Esophagus mucosa (tissue), 1 donor: ENCODE measurements around the gene ABITRAM. TPM values are rescaled to one million over a fixed set of nuclear protein-coding genes. Genes with fewer than 3 reads are reported as not detected.
"Not testable (repeated sequence)": the region's sequence is repeated elsewhere in the genome, so short reads cannot be mapped to it uniquely, and the experiment has no call there.

Experiments used
- ATAC-seq: fragments of 200-7000 bp; cut with Tn5 transposase; one replicate; pipeline ENCODE4 v1.9.1; 2020
- total RNA-seq: library from RNA; stranded (reverse); gene quantifications from one replicate; pipeline ENCODE4 v1.2.4, GENCODE V29; 2023
- donor health status: DM: yes; HTN: yes; CAD: no.

The ABITRAM gene, protein sequence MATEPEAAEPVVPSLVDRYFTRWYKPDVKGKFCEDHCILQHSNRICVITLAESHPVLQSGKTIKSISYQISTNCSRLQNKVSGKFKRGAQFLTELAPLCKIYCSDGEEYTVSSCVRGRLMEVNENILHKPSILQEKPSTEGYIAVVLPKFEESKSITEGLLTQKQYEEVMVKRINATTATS
- total RNA-seq, result 15.0 TPM

DNA sequence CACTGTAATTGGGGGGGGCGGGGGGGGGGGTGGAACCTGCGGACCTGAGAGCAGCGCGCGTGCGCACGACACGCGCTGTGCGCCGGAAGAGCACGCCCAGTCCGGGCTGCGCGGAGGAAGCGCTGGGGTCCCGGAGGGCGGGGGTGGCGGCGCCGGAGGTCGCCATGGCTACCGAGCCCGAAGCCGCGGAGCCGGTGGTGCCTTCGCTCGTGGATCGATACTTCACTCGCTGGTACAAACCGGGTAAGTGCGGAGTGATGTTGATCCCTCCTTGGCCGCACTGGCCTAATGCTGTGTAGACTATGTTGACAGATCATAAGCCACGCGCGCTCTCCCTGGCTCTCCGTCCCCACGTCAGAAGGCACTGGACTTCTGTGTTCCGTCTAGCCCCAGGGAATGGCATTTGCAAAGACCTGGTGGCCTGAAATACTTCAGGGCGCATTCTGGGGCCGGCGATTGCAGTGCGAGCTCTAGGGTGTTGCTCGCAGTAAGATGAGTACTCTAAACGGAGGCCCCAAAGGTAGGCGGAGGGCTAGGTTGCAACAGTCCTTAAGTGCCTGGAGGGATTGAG, at the start of gene ABITRAM:
Gene ABITRAM (plus strand): TSS at position 78 of the 571 bp plus-strand sequence. CDS start 87 bp downstream, at position 165.
- peak; percentile 87 for ATAC-seq

- ATAC-seq, result no peak
Observed at GRCh38 chr9:108884701-108885100, 49.5 kb upstream of the ABITRAM start.

GRCh38 chr9:108885643-108886348, 48.4 kb upstream of the ABITRAM start:
- peak; percentile 28 for ATAC-seq

DNA sequence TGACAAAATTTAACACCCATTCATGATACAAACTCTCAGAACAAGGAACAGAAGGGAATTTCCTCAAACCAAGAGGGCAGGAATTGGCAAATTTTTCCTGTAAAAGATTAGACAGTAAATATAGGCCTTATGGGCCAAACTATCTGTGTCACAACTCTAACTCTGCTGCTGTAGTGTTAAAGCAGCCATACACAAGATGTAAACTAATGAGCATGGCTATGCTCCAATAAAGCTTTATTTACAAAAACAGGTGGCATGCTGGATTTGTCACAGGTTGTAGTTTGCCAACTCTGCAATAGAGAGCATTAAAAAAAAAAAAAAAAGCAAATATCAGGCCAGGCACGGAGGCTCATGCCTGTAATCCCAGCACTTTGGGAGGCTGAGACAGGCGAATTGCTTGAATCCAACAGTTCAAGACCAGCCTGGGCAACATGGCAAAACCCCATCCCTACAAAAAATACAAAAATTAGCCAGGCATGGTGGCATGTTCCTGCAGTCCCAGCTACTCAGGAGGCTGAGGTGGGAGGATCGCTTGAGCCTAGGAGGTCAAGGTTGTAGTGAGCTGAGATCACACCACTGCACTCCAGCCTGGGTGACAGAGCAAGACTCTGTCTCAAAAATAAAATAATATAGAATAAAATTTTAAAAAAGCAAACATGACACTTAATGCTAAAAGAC, 47.5 kb upstream of the ABITRAM start:
- ATAC-seq, result not testable (repeated sequence)

DNA sequence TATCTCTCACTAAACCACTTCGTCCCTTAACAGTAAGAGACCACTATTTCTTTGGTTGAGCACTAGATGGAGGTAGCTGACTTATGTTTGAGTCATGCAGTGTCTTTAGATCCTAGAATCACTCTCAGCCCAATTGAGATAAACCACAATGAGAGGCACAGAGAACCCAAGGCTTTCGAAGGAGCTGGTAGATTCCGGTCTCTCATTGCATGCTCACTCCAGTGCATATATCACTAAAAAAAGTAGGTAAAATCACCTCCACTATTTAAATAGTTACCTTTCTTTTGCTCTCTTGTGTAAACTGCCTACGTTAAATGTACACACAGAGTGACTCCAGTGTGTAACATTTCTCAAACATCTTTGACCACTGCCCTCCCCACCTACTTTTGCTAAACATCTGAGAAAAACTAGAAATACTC, 44.5 kb upstream of the ABITRAM start:
- ATAC-seq, result no peak

DNA sequence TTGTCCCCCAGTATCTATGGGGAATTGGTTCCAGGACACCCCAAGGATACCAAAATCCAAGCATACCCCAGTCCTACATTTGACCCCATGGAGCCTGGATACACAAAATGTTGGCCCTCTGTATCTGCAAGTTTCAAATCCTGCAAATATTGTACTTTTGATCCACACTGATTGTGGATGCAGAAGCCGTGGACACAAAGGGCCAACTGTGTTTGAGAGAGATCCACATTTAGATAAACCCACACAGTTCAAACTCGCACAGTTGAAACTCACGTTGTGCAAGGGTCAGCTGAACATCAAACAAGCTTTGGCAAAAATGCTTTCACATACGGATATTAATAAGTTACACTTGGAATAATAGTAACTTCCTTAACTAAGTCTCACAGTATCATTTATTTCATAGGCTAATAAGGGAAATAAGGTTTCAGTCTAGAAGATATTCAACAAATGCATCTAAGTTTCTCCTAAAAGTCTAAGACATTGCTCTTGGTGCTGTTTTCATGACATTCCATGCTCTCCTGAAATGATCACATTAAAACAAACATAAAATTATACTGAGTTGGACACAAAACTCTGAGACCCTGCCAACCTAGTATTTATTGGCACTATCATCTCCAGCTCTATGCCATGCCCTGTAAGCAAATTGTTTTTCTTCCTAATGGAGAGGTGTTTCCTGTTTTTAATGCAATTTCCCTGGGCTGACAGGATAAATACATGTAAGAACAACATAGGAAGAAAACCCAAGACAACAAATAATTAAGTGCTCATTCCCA, 39.8 kb upstream of the ABITRAM start:
- no peak for ATAC-seq

DNA sequence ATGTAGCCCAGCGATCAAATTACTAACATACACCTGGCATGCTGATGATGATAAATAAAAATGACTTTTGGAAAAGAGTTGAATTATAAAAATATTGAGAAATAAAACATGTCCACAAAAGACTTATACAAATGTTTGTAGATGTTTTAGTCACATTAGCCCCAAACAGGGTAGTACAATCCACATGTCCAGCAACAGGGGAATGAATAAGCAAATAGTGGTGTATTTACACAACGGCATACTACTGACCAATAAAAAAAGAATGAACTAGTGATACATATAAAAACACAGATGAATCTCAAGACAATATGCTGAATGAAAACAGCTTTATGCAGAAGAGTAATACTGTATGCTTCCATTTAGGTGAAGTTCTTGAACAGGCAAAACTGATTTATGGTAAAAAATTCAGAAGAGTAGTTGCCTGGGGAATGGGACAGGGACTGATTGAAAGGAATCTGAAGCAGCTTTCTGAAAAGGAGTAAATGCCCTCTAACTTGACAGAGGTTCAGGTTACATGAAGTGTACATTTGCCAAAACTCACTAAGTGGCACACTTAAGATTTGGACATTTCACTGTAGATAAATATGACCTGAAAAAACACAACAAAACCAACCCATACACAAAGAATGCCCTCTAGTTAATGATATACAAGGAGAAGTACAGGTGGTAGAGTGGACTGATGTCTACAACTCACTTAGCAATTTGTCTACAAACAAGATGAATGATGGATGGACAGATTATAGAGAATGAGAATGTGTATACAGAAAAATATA, 36.7 kb upstream of the ABITRAM start:
- ATAC-seq, result no peak

- ATAC-seq, result not testable (repeated sequence)
Observed at GRCh38 chr9:108899023-108899695, 35.0 kb upstream of the ABITRAM start.

GRCh38 chr9:108900176-108900575, 34.0 kb upstream of the ABITRAM start:
- ATAC-seq, result no peak

DNA sequence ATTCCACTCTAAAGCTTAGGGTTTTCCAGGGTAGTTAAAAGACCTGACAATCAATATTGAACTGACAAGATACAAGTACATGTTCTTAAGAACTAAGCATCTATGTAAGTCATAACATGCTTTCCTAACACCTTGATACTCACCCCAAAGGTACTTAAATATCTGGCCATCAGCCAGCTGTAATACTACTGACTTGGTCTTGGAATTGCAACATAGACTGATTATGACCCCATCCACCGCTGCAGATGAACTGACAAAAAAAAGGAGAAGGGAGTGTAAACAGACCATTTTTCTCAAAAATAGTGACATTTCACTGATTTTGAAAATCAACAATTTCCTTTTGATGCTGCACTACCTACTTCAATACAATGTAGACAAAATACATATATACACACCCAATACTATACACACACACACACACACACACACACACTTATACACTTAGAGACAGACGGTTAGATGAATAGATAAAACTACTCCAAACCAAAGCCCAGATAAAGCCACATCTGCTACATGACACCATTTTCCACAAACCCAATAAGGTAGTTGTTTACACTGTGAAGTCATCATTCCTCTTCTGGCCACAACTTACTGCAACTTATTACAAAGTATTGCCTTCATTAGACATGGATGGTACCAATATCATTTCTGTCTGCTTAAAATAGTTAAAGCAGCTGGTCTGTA, 30.6 kb upstream of the ABITRAM start:
- no peak for ATAC-seq

- ATAC-seq, result no peak
Observed at GRCh38 chr9:108904161-108904560, 30.0 kb upstream of the ABITRAM start.

GRCh38 chr9:108905494-108905893, 28.7 kb upstream of the ABITRAM start:
- ATAC-seq, result no peak

DNA sequence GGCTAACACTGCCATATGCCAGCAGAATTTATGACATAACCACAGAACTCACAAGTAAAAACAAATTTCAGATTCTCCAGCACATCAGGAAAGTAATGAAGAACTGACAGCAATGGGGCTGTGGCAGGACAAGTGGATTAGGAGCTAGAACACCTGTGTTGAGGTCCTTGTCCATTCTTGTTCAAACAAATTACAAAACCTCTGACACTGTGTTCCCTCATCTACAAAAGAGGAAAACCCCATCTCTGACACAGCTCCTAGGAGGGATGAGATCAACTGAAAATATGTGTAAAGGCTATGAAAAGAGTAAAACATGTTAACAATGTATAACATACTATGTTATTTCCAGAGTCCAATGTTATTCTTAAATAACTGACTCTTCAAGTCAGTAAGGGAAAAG, 23.8 kb upstream of the ABITRAM start:
- ATAC-seq, result no peak

DNA sequence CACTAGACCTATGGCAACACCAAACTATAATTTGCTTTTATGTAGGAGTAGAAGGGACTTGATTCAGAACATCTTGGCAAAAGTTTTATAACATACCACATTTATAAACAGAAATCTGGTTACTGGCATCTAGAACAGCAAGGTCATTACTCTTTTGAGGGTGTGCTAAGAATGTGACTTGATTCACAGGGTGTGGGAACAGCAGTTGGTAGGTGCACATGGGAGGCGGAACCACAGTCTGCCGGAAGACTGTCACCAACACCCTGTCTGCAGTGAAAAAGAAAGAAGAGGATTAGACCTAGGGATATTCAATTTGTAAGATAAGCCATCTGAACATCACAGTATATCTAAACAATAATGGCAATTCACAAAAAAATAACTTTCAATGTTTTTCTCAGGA, 23.3 kb upstream of the ABITRAM start:
- peak; percentile 57 for ATAC-seq

- ATAC-seq, result no peak
Observed at GRCh38 chr9:108911820-108912219, 22.4 kb upstream of the ABITRAM start.

DNA sequence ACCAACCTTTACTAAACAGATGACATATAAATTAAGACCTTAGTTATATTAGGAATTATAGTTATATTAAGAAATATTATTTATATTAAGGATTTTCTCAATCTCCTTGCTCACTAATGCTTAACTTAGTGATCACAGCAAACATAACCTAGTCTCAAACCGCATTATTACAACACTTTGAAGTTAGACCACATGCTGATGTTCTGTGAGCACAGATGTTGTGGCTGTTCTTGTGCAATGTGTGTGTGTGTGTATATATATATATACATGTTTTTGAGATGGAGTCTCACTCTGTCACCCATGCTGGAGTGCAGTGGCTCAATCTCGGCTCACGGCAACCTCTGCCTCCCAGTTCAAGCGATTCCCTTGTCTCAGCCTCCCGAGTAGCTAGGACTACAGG, 20.8 kb upstream of the ABITRAM start:
- no peak for ATAC-seq

GRCh38 chr9:108919517-108919916, 14.7 kb upstream of the ABITRAM start:
- ATAC-seq, result peak; percentile 43

- ATAC-seq, result not testable (repeated sequence)
Observed at GRCh38 chr9:108920401-108920800, 13.8 kb upstream of the ABITRAM start.

DNA sequence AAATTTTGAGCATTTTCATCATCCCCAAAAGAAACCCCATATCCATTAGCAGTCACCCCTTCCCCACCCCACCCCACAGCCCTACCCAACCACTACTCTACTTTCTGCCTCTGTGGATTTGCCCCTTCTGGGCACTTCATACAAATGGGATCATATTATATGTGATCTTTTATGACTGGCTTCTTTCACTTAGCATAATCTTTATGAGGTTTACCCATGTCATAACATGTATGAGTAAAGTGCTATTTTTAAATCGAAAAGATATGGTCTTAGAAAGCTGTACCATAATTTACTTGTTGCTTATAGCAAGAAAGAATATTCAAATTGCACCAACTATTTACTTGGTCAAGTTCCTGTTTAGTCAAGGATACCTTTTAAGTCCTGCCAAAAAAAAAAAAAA, 13.0 kb upstream of the ABITRAM start:
- ATAC-seq, result no peak

DNA sequence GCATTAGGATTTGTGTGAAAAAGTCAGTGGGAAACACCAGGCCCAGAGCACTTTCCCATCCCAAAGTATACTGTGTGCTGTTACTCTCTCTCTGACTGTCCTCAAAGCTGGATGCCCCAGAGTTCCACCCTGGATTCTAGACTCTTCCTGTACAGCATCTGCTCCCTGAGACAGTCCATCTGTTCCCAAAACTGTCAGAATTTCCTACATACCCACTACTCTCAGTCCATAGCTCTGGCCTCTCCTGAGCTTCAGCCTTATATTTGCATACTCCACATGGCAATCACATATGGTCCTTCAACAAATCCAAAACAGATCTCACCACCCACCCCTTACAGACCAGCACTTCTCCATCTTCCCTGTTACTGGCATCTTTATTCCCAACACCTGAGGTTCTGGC, 9.7 kb upstream of the ABITRAM start:
- no peak for ATAC-seq

GRCh38 chr9:108928386-108928785, 5.8 kb upstream of the ABITRAM start:
- ATAC-seq, result no peak
